COR-L47 (cell line): ENCODE data around the gene OR9Q2.
"Not testable (repeated sequence)": the region's sequence is repeated elsewhere in the genome, so short reads cannot be mapped to it uniquely, and the experiment has no call there.

ENCODE experiments used
- DNase-seq: peaks from one replicate; lab custom pipeline; 2025; lab: John Stamatoyannopoulos, UW

The OR9Q2 gene, protein sequence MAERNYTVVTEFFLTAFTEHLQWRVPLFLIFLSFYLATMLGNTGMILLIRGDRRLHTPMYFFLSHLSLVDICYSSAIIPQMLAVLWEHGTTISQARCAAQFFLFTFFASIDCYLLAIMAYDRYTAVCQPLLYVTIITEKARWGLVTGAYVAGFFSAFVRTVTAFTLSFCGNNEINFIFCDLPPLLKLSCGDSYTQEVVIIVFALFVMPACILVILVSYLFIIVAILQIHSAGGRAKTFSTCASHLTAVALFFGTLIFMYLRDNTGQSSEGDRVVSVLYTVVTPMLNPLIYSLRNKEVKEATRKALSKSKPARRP

DNA sequence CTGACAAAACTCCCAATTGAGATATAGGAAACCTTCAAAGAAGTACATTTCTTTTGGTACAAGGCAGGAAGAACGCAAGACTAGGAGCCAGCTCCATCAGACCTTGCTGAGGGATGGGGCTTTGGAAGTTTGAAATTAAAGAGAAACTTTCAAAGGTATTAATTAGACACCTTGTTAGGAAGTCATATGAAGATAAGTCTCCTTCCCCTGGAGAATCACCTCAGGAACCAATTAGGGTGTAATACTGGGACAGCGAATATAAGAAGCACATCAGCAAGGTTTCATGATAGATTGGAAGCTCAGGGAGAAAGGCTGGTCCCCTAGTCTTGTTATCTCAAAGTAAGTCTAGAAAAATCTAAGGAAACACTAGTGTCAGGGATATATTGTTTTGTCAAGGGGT, at the start of gene OR9Q2:
Gene OR9Q2, plus strand, starts transcription at position 301 of the 400 bp plus-strand sequence. CDS start 1,421 bp downstream, outside the sequence.
- DNase-seq, result no peak

DNA sequence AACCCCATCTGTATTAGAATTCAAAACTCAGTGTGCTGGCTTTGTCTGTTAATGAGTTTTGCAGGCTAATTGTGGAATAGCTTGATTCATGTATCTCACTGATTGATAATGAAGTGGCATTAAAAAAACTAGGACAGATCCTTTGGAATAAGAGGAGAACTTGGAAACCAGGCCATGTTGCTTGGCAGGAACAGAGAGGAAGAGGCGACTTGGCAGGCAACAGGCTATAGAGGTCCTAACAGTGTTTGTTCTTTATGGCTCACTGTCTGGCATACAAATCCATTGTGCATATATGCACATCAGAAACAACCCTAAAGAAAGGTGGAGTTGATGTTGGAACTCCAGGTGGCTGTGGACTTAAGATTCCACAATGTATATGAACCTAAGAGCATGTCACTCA, 46.1 kb upstream of the OR9Q2 start:
- no peak for DNase-seq

DNA sequence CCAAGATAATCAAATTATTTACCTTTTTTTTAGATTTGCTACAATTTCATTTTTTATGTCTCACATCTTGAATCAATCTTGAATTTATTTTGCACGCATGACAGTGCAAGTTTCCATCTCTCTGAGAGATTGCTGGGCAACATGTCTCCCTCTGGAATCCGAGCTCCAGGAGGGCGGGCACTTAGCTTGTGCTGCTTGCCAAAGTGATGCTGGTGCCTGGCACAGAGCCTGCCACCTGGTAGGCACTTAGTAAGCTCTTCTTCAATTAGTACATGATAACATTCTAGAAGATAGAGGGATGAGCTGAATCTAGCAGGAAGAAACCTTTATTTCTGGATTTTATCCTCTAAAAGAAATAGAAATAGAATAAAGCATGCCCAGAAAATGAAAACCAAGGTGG, 36.1 kb upstream of the OR9Q2 start:
- no peak for DNase-seq

DNA sequence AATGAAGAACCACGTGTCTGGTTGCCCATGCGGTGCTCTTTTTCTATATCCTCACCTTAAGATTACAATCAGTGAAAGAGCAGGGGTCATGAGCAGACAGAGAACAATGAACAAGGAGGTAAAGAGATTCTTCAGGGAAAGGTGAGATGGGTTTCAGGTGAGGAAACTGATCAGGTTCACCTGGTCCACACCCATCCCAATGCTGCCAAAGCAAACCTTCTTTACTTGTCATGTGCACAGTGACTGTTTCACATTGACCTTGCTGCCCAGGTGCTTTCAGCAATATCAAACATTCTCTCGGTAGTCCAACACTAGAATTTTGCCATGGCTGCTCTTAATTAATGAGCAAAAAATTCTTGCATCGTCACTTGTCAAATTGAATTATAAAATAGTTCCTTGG, 24.5 kb upstream of the OR9Q2 start:
- no peak for DNase-seq

DNA sequence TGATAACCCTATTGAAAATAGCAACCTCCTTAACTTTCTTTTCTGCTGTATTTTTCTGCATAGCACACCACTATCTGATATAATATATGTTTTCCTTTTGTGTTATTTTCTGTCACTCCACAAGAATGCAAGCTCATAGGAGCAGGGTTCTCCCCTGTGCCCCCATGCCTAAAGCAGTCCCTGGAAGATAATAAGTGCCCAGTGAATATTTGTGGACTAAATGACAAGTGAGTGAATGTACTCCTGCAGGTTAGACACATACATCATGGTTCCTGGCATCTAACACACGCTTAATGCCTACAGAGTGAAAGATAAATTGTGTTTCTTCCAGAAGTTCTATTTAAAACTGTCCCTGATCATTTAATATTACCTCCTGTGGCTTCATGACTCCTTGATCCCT, 23.9 kb upstream of the OR9Q2 start:
- no peak for DNase-seq

DNA sequence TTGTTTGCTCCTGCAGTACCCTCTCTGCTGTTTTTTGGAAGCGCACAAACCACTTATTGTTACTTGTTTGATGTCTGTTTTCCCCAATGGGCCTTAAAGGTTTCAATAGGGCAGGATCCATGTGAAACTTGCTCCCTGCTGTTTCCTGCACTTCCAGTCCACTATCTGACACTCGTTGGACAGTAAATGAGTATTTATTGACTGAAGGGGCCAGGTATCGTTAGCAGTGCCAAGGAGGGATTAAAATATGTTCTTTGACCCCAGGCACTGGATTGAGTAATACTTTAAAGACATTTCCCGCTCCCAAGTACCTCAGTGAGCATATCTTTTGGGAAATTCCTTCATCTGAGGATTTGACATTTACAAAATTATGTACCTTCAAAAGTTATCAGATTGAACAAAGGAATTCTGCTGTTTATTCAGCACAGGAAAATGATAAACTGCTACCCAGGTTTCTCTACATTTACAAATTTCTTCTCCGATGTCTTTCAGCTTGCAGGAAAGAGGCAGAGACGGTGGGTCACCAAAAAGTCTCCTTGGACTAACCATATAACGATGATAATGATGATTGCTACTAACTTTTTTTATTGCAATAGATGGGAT, 23.3 kb upstream of the OR9Q2 start:
- DNase-seq, result no peak

DNA sequence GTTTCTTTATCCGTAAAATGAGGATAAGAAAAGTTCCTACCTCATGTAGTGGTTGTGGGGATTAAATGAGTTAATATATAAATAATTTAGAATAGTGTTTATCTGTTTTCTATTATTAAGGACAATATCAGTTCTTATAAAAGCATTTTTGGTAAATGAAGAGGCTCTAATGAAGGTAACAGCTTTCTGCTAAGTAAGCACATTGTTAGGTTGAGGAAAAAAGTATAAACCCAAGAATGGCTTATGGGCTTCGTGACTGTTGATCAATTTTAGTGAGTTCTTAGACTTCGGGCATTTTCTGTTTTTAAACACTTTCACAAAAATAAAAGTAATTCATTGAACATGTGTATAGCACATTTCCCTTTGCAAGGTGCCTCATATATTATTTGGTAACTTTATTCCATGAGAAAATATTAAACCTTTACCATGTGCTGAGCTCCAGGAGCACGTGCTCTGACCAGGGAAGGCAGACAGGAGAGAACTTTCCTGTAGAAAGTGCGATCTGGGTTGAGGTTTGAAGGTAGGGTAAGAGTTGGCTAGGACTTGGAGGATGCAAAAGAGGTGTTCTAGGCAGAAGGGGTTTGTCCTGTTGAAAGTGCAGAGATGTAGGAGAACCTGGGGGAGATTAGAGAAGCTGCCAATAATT, 11.3 kb upstream of the OR9Q2 start:
- DNase-seq, result no peak

DNA sequence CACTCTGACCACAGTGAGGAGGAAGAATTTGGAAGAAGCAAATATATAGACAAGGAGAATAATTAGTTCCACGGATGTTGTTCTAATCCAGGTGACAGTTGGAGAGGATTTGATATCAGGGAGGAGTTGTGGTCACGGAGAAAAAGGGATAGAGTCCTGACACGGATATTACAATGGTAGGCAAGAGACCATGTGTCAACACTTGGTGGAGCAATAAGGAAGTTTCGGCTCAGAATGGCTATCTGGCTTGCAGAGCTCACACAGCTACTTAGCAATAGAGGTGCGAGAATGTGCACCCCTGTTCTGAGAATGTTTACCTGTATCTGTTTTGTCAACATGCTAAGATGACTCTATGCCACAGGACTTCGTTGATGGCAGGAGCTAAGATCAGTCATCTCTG, 10.4 kb upstream of the OR9Q2 start:
- DNase-seq, result no peak

DNA sequence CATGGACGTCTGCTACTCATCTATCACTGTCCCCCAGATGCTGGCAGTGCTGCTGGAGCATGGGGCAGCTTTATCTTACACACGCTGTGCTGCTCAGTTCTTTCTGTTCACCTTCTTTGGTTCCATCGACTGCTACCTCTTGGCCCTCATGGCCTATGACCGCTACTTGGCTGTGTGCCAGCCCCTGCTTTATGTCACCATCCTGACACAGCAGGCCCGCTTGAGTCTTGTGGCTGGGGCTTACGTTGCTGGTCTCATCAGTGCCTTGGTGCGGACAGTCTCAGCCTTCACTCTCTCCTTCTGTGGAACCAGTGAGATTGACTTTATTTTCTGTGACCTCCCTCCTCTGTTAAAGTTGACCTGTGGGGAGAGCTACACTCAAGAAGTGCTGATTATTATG, 9.2 kb upstream of the OR9Q2 start:
- DNase-seq, result no peak

DNA sequence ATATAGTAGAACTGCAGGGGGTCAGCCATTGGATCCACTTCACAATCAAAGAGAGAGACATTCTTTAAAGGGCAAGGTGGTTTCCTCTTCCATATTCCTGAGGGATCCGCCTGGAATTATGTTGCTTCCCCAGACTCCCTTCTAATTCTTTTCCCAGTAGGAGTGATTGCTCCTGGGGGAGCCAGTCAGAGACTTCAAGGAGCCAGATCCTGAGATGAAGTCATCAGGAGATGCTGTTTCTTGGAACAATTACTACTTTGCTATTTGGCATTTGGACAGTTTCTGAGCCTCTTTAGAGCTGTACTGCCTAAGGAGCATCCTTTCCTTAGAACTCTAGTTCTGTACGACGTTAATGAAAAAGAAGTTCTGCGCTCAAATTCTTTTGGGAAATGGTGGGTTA, 1.9 kb upstream of the OR9Q2 start:
- no peak for DNase-seq

DNA sequence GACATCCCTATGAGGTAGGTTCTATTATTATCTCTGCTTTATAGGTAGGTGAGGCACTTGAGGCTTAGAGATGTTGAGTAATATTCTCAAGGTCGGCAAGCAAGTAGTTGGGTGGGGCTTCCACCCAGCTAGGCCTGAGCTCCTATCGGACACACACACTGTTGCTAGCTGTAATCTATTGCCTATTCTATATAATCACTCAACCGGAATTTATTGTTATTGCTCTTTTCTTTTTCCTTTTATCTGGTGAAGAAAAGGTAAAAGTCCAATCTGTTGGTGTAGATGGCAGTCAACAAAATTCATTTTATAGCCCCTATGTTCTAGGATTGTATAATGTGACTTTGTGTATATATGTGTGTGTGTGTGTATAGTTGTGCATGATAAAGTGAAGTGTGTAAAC, 3.4 kb downstream of the OR9Q2 start:
- no peak for DNase-seq

DNA sequence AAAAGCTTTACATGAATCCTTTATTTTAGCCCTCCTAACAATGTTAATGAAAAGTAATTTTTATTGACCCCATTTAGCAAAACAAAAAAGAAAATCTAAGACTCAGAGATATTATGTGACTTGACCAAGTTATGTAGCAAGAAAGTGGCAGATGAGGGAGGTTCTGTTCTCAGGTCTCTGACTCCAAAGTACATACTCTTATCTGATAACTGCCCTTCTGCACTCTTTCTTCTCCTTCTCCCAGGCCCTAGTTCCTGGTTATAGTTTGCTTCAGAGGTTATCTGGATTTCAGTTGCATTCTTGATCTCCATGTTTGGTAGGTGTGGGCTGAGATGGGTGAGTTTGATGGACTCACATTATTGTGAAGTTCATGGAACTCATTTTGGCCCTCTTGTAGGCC, 4.5 kb downstream of the OR9Q2 start:
- DNase-seq, result no peak

DNA sequence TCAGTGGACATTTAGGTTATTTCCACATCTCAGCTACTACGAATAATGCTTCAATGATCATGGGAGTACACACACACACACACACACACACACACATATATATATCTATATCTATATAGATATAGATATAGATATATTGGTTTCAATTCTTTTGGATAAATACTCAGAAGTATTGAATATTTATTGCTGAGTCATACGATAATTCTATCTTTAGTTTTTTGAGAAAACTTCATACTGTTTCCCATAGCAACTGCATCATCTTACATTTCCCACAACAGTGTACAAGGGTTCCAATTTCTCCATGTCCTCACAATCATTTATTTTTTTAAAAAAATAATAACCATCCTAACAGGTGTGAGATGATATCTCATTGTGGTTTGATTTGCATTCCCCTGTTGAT, 7.1 kb downstream of the OR9Q2 start:
- no peak for DNase-seq

DNA sequence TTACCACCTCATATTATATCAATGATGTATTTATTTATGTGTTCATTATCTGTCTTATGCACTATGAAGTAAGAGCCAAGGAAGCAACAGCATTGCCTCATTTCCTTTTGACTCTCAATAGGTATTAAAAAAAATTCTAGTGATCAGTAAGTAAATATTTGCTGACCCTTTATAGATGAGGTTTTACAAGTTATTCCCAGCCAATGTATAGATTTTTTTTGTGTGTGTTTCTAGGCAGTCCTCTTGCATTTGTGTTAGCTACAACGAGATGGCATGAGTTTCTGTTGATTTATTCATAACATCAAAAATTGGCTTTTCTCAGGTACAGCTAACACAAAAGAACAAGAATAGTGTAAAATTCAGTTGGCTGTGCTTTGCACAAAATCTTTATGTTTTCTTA, 10.4 kb downstream of the OR9Q2 start:
- DNase-seq, result no peak

DNA sequence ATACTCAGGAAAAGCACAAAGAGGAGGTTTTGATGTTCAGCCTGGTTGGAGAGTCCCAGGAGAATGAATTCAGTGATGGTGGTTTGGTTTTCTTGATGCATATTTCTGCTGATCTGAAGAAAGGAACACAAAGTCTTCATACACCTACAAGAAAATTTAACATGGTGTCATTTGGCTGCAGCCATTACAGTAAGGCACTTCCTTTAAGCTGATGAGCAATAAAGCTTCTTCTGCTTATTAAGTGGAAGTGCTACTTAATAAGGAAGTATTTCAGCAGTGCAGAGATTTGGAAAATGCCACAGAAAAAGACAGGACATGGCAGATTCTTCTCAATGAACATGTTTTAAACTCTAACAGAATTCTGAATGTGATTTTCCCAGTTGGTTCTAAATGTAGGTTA, 15.2 kb downstream of the OR9Q2 start, which contains the start of gene OR1S2:
Gene OR1S2, minus strand, starts transcription at position 101 of the 400 bp plus-strand sequence. Its CDS starts 0 bp downstream, at position 101.
- no peak for DNase-seq

DNA sequence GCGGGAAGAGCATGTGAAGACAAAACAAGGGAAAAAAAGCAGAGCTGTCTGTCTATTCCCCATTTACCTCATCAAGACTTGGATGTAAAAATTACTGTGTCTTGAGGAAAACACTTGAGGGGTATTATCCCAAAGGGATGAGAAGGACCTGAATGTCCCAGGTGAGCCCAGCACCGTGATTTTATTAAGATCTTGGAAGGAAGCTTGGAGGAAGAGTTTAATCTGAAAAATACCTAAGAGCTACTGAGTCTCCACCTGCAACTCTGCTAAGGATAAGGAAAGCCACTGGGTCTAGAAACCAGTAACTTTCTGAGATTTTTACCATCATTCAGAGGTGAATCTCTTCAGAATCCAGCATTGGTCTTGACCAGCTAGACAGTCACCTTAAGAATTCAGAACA, 23.6 kb downstream of the OR9Q2 start, which contains the start of gene OR1S1:
Gene OR1S1, plus strand, starts transcription at position 301 of the 400 bp plus-strand sequence.
- DNase-seq, result not testable (repeated sequence)

DNA sequence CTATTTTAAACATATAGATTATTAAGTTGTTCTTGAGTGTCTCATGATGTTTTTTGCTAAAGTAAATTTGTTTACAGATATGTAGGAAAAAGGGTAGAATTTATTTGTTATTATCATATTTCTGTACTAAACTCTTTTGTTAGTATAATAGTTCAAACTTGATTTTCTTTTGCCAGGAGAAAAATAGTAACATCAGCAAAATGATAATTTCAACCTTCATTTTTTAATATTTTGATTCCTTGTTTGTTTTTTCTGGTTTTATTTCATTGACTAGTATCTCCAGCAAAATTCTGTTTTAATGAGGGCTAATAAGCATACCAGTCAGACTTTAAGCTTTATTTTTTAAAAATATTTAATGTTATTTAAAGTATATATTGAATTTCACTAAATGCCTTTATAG, 27.6 kb downstream of the OR9Q2 start:
- DNase-seq, result no peak

DNA sequence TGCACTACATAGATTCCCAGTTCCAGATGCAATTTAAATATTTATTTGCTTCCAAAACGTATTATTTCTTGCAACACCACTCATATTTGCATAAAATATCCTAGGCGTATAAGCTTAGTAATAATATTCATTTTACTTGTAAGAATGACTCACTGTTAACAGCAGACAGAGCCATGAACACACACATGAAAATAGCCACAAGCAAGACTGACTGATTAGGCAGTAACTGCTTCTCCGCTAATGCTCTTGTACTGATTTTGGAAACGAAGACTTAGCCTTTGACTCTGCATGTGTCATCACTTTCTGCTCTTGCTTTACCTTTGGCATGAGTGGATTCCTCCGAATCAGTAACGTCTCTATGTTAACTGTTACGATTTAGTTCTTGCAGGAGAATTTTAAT, 33.9 kb downstream of the OR9Q2 start:
- DNase-seq, result no peak

DNA sequence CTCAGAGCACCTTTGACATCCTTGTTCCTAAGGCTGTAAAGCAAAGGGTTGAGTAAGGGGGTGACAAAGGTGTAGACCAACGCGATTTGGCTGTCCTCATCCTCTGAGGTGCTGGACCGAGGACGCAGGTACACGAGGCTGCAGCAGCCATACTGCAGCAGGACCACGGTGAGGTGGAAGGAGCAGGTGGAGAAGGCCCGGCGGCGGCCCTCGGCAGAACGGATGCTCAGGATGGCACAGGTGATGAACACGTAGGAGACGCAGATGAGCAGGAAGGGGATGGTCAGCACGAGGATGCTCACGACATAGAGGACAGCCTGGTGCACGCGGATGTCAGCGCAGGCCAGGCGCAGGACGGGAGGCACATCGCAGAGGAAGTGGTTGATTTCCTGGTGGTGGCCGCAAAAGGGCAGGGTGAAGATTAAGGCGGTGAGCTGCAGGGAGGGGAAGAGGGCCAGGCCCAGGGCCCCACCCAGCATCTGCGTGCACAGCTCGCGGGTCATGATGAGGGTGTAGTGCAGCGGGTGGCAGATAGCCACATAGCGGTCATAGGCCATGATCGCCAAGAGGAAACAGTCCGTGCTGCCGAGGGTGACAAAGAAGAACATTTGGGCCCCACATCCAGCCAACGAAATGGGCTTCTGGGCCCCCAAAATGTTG, 39.2 kb downstream of the OR9Q2 start:
- no peak for DNase-seq
